Adrenal gland (tissue), 5 donors: ENCODE measurements around the gene DMD.

Source experiments
- CTCF ChIP-seq, 6 experiments: fragments of 450-650 bp in 4 of 6; fragments of 200-600 bp in 2 of 6; sonication (generic) in 1 of 6; IDR thresholded peaks; 1 replicate in 5 of 6; 2 replicates in 1 of 6; pipeline versions ENCODE4 v1.5.1 to v1.8.0; 2016 to 2021; ENCODE audit warnings: antibody characterized with exemption in 6 of 6, mild to moderate bottlenecking in 2 of 6, moderate library complexity in 1 of 6
- POLR2A ChIP-seq, 2 donors: fragments of 450-650 bp; IDR thresholded peaks; one replicate each; pipeline ENCODE4 v1.6.1; 2017; ENCODE audit warnings: antibody characterized with exemption in 2 of 2, mild to moderate bottlenecking in 2 of 2, moderate library complexity in 1 of 2
- donor health status: DM: no; HTN: no; CAD: no.

GRCh38 chrX:31337332-31337731 is 1874.0 kb downstream of the DMD start:
- TF ChIP-seq CTCF (IDR thresholded peaks at IDR 0.05) (no peak), POLR2A (IDR thresholded peaks at IDR 0.05) (no peak)
